ENCODE results near the gene RHOBTB3.
"Not testable (repeated sequence)": the region's sequence is repeated elsewhere in the genome, so short reads cannot be mapped to it uniquely, and the experiment has no call there.

Gene RHOBTB3

GRCh38 chr5:95836544-95836943 is 105.4 kb downstream of the RHOBTB3 start:
- peak overlapping the region; percentile 62 for H3K4me3 ChIP-seq (ENCODE audit: low read depth, low read length)
- TF ChIP-seq CTCF (IDR thresholded peaks at IDR 0.05; ENCODE audit: low read depth, low read length) (no peak), MAX (IDR thresholded peaks at IDR 0.05; ENCODE audit: low read depth, low read length) (no peak), POLR2A (IDR thresholded peaks at IDR 0.05; ENCODE audit: extremely low read depth, insufficient read length) (no peak), MYC (IDR thresholded peaks at IDR 0.05; ENCODE audit: low read depth, low read length) (no peak)
- no peak for DNase-seq (ENCODE audit: low read depth)

GRCh38 chr5:95836971-95837370 is 105.8 kb downstream of the RHOBTB3 start:
- DNase-seq (ENCODE audit: low read depth); H3K4me3 ChIP-seq (ENCODE audit: low read depth, low read length): not testable (repeated sequence)

GRCh38 chr5:95837492-95837891 is 106.4 kb downstream of the RHOBTB3 start:
- no peak overlapping the region for H3K4me3 ChIP-seq (ENCODE audit: low read depth, low read length)
- TF ChIP-seq MAX (IDR thresholded peaks at IDR 0.05; ENCODE audit: low read depth, low read length) (no peak), POLR2A (IDR thresholded peaks at IDR 0.05; ENCODE audit: extremely low read depth, insufficient read length) (no peak), MYC (IDR thresholded peaks at IDR 0.05; ENCODE audit: low read depth, low read length) (no peak), CTCF (IDR thresholded peaks at IDR 0.05; ENCODE audit: low read depth, low read length) (no peak)
- no peak for DNase-seq (ENCODE audit: low read depth)

- DNase-seq (ENCODE audit: low read depth) = no peak
- no peak overlapping the region for H3K4me3 ChIP-seq (ENCODE audit: low read depth, low read length)
- TF ChIP-seq MAX (IDR thresholded peaks at IDR 0.05; ENCODE audit: low read depth, low read length) (no peak), POLR2A (IDR thresholded peaks at IDR 0.05; ENCODE audit: extremely low read depth, insufficient read length) (no peak)
These were observed 106.9 kb downstream of the RHOBTB3 start for GRCh38 chr5:95838001-95838520.

GRCh38 chr5:95838556-95838955 is 107.4 kb downstream of the RHOBTB3 start:
- no peak overlapping the region for H3K4me3 ChIP-seq (ENCODE audit: low read depth, low read length)
- DNase-seq (ENCODE audit: low read depth) = no peak
- TF ChIP-seq MAX (IDR thresholded peaks at IDR 0.05; ENCODE audit: low read depth, low read length) (no peak), CTCF (IDR thresholded peaks at IDR 0.05; ENCODE audit: low read depth, low read length) (no peak), MYC (IDR thresholded peaks at IDR 0.05; ENCODE audit: low read depth, low read length) (no peak), POLR2A (IDR thresholded peaks at IDR 0.05; ENCODE audit: extremely low read depth, insufficient read length) (no peak)

GRCh38 chr5:95839658-95840057 is 108.5 kb downstream of the RHOBTB3 start:
- TF ChIP-seq CTCF (IDR thresholded peaks at IDR 0.05; ENCODE audit: low read depth, low read length) (no peak), MAX (IDR thresholded peaks at IDR 0.05; ENCODE audit: low read depth, low read length) (no peak), MYC (IDR thresholded peaks at IDR 0.05; ENCODE audit: low read depth, low read length) (no peak), POLR2A (IDR thresholded peaks at IDR 0.05; ENCODE audit: extremely low read depth, insufficient read length) (no peak)
- DNase-seq (ENCODE audit: low read depth) = no peak
- H3K4me3 ChIP-seq (ENCODE audit: low read depth, low read length) = no peak overlapping the region

Data from NB4 (cell line).